ENCODE measurements around the gene ZBTB47.

The ZBTB47 gene

GRCh38 chr3:42653560-42654330, at the start of gene ZBTB47:
Gene ZBTB47 (plus strand): TSS chr3:42653697. CDS start chr3:42658356, 4,659 bp downstream.
- no peak for DNase-seq

- no peak for DNase-seq
Measured at GRCh38 chr3:42605546-42606173, 47.8 kb upstream of the ZBTB47 start.

GRCh38 chr3:42608581-42608980, 44.9 kb upstream of the ZBTB47 start:
- no peak for DNase-seq

GRCh38 chr3:42610976-42611375, 42.5 kb upstream of the ZBTB47 start:
- DNase-seq, result no peak

GRCh38 chr3:42612217-42612616, 41.3 kb upstream of the ZBTB47 start:
- no peak for DNase-seq

GRCh38 chr3:42612928-42613327, 40.6 kb upstream of the ZBTB47 start:
- no peak for DNase-seq

GRCh38 chr3:42613462-42613861, 40.0 kb upstream of the ZBTB47 start:
- DNase-seq, result no peak

- no peak for DNase-seq
Measured at GRCh38 chr3:42631620-42632019, 21.9 kb upstream of the ZBTB47 start.

- DNase-seq, result no peak
Measured at GRCh38 chr3:42632146-42632545, 21.4 kb upstream of the ZBTB47 start.

GRCh38 chr3:42633544-42633943, 20.0 kb upstream of the ZBTB47 start:
- DNase-seq, result no peak

- no peak for DNase-seq
Measured at GRCh38 chr3:42635111-42635510, 18.4 kb upstream of the ZBTB47 start.

GRCh38 chr3:42637001-42637400, 16.5 kb upstream of the ZBTB47 start:
- no peak for DNase-seq

- DNase-seq, result no peak
Measured at GRCh38 chr3:42638339-42638842, 15.1 kb upstream of the ZBTB47 start.

- no peak for DNase-seq
Measured at GRCh38 chr3:42639192-42639591, 14.3 kb upstream of the ZBTB47 start.

GRCh38 chr3:42640129-42640528, 13.4 kb upstream of the ZBTB47 start:
- no peak for DNase-seq

- no peak for DNase-seq
Measured at GRCh38 chr3:42640771-42641370, 12.6 kb upstream of the ZBTB47 start.

- no peak for DNase-seq
Measured at GRCh38 chr3:42647821-42648459, 5.6 kb upstream of the ZBTB47 start.

- DNase-seq, result no peak
Measured at GRCh38 chr3:42649006-42649405, 4.5 kb upstream of the ZBTB47 start.

GRCh38 chr3:42649783-42650182, 3.7 kb upstream of the ZBTB47 start:
- no peak for DNase-seq

- no peak for DNase-seq
Measured at GRCh38 chr3:42651248-42652091, 2.0 kb upstream of the ZBTB47 start.

- DNase-seq, result no peak
Measured at GRCh38 chr3:42652251-42652610, 1.3 kb upstream of the ZBTB47 start.

- no peak for DNase-seq
Measured at GRCh38 chr3:42652611-42653302, 740 bp upstream of the ZBTB47 start.
